NCI-H187 treated with DMSO at 0.1 percent for 48 hours (cell line): ENCODE data around the gene HDAC10.

Source experiments
- DNase-seq: peaks from one replicate; lab custom pipeline; 2025; lab: John Stamatoyannopoulos, UW

Gene HDAC10

DNA sequence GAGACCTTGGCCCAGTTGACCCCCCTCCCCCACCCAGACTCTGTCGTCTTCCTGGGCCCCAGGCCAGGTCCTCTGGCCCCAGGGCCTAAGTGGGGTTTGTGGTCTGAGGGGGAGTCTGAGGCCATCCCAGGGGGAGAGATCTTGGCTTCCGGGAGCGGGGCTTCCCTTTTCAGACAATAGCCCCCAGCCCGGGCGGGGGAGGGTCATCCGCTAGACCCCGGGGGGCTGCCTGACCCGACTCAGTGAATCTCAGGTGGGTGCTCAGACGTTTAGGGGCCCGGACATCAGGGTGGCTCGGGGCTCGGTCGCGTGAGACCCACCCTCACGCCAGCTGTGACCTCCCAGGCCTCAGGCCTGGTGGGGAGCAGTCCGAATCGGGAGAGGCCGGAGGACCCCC, 18.5 kb upstream of the HDAC10 start:
- DNase-seq, result no peak

- DNase-seq, result no peak
These were observed 17.6 kb upstream of the HDAC10 start for GRCh38 chr22:50268655-50269113.

DNA sequence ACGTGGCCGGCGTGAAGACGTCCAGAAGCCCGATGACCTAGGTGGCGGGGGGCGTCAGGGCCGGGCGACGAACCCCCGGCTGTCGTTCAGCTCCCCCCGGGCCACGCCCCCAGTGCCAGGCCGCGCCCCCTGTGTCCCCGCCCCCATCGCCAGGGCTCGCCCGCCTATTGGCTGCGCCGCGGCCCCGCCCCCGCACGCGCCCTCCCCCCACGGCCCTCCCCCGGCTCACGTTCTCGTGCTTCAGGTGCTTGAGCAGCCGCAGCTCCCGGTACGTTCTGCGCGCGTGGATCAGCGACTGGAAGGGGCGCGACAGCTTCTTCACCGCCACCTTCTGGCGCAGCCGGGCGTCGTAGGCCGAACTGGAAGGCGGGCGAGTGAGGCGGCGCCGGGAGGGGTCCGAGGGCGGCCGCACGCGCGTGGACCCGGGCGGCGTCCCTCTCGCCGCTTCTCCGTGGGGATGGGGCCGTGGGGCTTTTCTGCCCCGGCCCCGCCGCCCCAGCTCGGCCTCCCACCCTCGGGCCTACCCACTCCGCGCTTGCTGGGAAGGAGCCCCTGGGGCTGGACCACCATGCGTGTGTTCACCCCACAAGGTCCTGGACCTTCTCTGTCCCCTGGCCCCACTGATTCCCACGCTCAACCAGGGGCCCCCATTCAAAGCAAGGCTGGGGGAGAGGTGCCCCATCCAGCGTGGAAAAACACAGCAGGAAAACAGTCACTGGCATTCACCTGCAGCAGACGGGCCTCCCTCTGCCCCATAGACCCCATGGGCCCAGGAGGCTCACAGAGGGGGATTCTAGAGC, 16.7 kb upstream of the HDAC10 start:
- no peak for DNase-seq

DNA sequence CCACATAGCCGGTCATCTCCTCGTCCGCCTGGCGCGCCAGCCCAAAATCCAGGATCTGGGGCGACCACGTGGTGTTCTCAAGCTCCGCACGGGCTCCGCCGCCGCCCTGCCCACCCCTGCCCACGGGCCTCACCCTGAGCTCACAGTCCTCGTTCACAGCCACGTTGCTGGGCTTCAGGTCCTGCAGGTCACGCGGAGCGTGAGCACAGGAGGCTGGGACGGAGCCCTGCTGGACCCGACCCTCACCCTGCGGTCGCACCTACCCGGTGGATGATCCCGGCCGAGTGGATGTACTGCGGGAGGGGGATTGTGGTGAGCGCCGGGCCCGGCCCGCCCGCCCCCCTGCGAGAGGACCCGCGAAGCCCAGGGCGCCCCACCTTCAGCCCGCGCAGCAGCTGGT, 15.9 kb upstream of the HDAC10 start:
- DNase-seq, result no peak

GRCh38 chr22:50264946-50265669, 14.0 kb upstream of the HDAC10 start:
- DNase-seq, result no peak

DNA sequence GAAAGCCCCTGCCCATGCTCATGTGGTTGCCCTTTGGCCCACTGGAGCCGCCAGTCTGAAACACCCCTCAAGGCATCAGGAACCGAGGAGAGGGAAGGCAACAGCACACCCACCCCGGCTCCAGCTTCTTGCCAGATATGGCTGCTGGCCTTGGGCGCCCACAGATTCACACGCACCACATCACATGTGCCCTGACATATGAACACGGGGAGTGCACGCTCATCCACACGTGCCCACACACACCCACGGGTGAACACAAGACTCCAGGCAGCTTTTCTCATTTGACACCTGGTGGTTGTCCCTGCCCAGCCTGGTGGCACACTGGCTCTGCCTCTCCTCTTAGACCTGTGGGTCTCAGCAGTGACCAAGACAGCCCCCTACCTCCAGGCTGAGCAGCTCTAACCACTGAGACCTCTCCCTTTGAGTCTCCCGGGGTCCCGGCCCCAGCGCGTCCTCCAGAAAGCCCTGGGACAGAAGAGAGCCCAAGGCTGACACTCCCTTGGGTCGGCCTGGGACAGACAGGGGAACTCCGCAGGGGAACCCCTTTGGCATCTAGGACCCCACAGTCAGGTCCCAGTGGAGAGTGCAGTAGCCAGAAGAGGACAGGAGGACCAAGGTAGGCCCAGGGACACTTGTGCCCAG, 13.2 kb upstream of the HDAC10 start:
- DNase-seq, result no peak

DNA sequence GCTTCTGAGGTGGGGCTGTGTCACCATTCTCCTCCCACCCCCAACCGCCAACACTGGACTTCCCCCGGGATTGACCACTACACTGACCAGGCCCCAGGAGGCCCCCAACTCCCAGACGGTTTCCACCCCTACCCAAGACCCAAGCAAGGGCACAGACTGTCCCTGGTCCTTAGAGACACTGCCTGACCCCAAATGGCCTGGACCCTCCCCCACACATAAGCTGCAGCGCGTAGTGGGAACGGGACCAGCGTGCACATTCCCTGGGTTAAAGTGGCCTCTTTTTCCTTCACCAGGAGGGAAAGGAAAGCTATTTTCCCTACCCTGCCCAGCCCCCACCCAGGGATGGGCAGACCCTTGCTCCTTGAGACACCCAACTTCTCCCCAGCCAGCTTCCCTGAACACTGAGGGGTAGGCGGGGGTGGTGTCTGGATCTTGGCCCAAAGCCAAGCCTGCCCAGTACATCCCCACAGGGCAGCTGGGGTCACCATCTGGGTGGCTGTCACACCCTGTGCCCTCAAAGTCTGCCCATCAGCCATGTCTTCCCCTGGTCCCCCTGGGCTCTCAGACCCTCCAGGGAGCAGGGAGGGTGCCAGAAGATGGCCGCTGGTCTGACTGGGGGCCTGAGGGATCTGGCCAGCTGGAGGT, 12.0 kb upstream of the HDAC10 start:
- no peak for DNase-seq

DNA sequence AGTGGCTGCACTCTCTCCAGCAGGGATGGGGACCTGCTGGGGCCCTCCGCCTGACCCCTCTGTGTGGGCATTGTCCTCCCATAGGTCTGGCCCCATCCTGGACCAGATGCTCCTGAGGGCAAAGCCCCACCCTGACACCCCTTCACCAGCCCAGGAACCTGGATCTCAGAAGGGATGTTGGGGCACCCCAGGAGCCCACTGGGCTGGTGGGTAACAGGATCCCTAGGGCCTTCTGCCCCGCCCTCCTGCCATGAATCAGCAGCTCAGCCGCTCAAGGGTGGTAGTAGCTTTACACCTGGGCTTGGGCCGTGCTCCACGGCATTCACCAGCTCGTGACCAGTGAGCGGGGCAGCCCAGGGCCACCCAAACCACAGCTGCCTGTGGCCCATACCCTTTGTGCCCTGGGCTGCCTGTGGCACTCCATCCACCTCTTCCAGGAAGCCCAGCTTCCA, 11.4 kb upstream of the HDAC10 start:
- DNase-seq, result no peak

DNA sequence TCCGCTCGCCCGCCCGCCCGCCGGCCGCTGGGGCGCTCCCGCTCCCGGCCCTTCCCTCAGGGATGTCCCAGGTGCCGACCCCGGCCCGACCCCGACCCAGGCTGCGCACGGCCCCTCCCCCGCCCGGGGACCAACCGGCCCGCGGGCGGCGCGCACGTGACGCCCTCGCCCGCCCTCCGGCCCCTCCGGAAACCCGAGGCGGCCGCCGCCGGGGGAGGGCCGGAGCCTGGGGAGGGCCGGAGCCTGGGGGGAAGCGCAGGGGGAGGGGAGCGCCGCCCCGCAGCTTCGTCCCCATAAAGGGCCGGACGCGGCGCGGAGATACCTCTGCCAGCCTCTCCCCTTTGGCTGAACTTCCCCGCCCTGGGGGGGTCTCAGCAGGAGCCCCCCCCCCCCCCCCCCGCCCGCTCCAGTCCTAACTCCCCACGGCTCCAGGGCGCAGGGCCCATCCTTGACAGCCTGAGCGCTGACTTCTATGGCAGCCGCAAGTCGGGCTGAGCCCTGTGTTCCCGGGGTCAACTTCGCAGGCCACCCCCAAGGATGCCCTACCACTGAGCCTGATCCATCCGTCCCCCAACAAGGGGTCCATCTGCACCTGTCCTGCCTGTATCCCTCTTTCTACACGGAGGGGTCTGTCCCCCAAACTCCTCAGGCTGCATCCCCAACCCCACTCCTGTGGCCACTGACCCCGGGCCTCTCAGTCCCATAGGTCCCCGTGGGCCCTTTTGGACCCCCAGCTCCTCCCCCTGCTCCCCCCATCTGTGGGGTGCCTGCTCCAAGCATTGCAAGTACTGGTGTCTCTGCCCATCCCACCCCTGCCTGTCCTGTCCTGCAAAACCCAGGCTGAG, 10.8 kb upstream of the HDAC10 start, which contains the start of gene MAPK12:
Gene MAPK12 (minus strand): TSS at position 69 of the 845 bp plus-strand sequence. CDS start 174 bp downstream, outside the sequence.
- DNase-seq, result no peak

- no peak for DNase-seq
These were observed 9.9 kb upstream of the HDAC10 start for GRCh38 chr22:50260801-50261614.

- no peak for DNase-seq
These were observed 9.4 kb upstream of the HDAC10 start for GRCh38 chr22:50260434-50260800.

DNA sequence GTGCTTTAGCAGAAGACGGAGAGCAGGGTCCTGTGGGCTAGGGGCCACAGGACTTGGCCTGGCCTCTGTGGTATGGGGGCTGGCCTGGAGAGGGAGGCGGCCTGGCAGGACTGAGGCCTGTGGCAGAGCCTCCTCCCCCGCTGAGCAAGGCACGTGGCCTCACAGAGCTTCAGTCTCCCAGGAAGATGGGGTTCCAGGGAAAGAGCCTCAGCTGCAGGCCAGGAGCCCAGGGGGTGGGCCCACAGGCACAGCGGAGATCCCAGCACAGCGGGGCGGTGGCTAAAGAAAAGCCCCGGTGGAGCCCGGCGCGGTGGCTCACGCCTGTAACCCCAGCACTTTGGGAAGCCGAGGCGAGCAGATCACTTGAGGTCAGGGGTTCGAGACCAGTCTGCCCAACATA, 8.2 kb upstream of the HDAC10 start:
- no peak for DNase-seq

GRCh38 chr22:50258361-50259292, 7.6 kb upstream of the HDAC10 start:
- DNase-seq, result no peak

- no peak for DNase-seq
These were observed 6.6 kb upstream of the HDAC10 start for GRCh38 chr22:50257451-50258360.

- no peak for DNase-seq
These were observed 6.0 kb upstream of the HDAC10 start for GRCh38 chr22:50257041-50257440.

GRCh38 chr22:50256258-50256862, 5.3 kb upstream of the HDAC10 start:
- DNase-seq, result no peak

DNA sequence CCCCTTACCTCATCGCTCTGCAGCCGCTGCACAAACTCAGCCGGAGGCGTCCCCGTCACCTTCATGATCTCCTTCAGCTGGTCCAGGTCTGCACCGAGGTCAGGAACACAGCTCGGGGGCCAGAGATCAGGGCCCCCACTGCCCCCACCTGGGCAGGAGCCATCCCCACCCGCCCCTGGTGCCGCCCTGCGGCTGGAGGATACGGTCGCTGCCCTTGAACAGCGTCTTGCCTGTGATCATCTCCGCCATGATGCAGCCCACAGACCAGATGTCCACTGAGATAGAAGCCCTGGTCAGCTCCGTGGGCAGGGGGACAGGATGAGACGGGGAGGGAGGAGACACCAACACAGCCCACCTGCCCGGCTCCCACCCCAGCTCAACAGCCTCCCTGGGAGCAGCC, 4.5 kb upstream of the HDAC10 start:
- DNase-seq, result no peak

- no peak for DNase-seq
These were observed 4.0 kb upstream of the HDAC10 start for GRCh38 chr22:50255099-50255498.
